ENCODE results near the gene ACTG2. TPM values are rescaled to one million over a fixed set of nuclear protein-coding genes. Genes with fewer than 3 reads are reported as not detected.

ACTG2 gene
- total RNA-seq = 3.5 and 53.9 TPM in 2 replicates

DNA sequence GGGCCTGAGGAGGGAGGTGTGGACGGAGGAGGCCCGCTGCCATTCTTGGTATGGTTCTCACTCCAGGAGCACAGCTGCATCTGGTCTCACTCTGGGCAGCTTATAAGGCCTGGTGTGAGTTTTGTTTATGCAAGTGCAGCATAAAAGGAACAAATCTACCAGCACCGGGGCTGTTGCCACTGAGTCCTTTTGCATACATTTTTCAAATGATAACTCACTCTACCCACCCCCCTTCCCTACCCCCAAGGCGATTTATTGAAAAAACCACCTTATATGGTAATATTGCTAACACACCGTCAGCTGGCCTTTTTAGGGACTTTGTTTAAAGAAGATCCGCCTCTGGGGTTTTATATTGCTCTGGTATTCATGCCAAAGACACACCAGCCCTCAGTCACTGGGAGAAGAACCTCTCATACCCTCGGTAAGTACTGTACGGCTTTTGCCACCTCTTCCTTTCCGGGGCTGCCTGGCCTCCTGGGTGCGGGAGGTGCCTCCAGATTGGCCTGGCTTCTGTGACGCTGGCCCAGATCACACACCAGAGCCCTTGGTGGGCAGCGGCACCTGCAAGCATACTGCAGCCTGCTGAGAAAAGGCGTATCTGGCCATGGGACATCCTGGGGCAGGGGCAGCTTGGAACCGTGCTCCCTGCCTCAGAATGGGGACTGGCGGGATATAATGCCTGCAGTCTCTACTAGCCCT is at the start of gene ACTG2:
ACTG2 (plus strand) TSS at position 378 of the 699 bp plus-strand sequence. CDS start 8,304 bp downstream, outside the sequence.

DNA sequence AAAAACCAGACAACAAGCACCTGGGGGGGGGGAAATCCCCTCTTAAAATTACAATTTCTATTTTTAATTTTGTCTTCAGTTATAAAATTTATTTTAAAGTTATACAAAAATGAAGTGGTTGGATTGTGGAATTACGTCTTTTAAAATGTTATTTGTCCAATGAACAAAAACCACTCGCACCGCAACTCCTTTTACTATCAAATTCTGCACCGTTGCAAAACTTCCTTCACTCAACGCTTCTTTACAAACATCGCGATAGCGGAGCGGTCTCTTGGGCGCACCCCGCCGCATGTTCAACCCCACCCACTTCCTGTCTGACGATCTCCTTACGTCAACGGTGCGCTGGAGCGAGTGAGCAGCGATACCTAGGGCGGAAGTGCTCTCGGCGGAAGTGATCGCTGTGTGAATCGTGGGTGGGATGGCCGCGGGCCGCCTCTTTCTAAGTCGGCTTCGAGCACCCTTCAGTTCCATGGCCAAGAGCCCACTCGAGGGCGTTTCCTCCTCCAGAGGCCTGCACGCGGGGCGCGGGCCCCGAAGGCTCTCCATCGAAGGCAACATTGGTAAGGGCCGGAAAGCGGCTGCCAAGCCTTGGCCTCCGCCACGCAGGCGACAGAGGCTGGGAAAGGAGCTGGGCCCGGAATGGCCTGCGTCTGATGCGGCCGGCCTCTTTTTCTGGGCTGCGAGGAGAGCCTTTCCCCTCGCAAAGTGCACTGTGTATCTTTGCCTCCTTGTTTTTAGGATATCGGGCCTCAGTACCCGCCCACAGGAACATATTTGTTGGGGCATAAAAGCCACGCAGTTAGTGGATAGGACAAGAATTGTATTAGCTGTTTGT is 33.9 kb downstream of the ACTG2 start, which contains the start of gene DGUOK:
DGUOK (plus strand) TSS at position 388 of the 835 bp plus-strand sequence; CDS start at position 419, 31 bp downstream.

Other genes starting within 250 kb of the ACTG2 start
- gene TPRKB, start 155.7 kb upstream of the ACTG2 start, total RNA-seq = 28.0 and 39.2 TPM in 2 replicates
- gene DUSP11, start 112.9 kb upstream of the ACTG2 start, total RNA-seq = 29.0 and 30.9 TPM in 2 replicates
- not detected in 2 replicates for gene C2orf78, start 108.8 kb upstream of the ACTG2 start, total RNA-seq
- 32.3 and 39.3 TPM in 2 replicates for gene STAMBP, start 64.0 kb upstream of the ACTG2 start, total RNA-seq
- 92.9 and 97.2 TPM in 2 replicates for gene DGUOK, start 33.9 kb downstream of the ACTG2 start, total RNA-seq
- gene TET3, start 91.9 kb downstream of the ACTG2 start, total RNA-seq = 3.6 and 4.8 TPM in 2 replicates

Measured in epithelial cell of alveolus of lung (primary cell).